Measurements from ENCODE around the gene ZNF451. TPM values are rescaled to one million over a fixed set of nuclear protein-coding genes. Genes with fewer than 3 reads are reported as not detected.
"Not testable (repeated sequence)": the region's sequence is repeated elsewhere in the genome, so short reads cannot be mapped to it uniquely, and the experiment has no call there.

The ZNF451 gene
- total RNA-seq, 1 donor from 2014 or later: 61.2 TPM

DNA sequence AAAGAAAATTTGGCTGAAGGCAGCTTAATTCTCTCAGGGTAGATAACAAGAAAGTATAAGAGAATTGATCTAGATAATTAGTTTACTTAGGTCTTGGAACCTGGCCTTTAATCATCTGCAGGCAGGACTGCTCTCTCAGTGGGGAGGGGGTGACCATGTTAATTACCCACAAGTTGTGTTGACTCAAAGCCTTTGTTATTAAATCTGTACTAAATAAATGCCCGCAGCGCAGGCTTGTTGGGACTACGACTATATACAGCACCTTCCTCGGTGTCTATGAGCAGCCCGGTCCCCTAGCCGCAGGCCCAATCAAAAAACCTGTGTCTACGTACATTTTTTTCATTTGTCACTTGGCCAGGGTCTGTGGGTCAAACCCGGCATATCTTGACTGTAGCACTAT, 15.6 kb upstream of the ZNF451 start:
- H3K4me3 Mint-ChIP-seq: no peak overlapping the region
- peaks cover 3% of the 10 kb centered on the region for H3K4me1 Mint-ChIP-seq
- intact Hi-C loops (cut with micrococcal nuclease): no loop called here
- no peak for DNase-seq
- H3K27ac Mint-ChIP-seq: no peak overlapping the region
- no peaks in the 10 kb centered on the region for H3K27me3 Mint-ChIP-seq
- peaks cover 8% of the 10 kb centered on the region for H3K36me3 Mint-ChIP-seq (ENCODE audit: low read depth)
- H3K9me3 Mint-ChIP-seq: no peaks in the 10 kb centered on the region

DNA sequence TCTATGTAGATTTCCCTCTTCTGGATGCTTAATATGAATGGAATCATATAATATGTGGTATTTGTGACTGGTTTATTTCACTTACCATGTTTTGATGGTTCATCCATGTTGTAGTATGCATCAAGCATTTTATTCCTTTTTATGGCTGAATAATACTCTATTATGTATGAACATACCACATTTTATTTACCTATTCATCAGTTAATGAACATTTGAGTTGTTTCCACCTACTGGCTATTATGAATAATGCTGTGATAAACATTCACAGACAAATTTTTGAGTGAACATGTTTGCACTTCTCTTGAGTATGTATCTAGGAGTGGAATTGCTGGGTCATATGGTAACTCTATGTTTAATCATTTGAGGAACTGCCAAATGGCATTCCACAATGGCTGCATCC, 14.9 kb upstream of the ZNF451 start:
- no peaks in the 10 kb centered on the region for H3K27me3 Mint-ChIP-seq
- no peak overlapping the region for H3K4me3 Mint-ChIP-seq
- peaks cover 3% of the 10 kb centered on the region for H3K4me1 Mint-ChIP-seq
- no peak for DNase-seq
- intact Hi-C loops (cut with micrococcal nuclease): no loop called here
- H3K9me3 Mint-ChIP-seq: peaks cover 1% of the 10 kb centered on the region
- peaks cover 8% of the 10 kb centered on the region for H3K36me3 Mint-ChIP-seq (ENCODE audit: low read depth)
- H3K27ac Mint-ChIP-seq: no peak overlapping the region

DNA sequence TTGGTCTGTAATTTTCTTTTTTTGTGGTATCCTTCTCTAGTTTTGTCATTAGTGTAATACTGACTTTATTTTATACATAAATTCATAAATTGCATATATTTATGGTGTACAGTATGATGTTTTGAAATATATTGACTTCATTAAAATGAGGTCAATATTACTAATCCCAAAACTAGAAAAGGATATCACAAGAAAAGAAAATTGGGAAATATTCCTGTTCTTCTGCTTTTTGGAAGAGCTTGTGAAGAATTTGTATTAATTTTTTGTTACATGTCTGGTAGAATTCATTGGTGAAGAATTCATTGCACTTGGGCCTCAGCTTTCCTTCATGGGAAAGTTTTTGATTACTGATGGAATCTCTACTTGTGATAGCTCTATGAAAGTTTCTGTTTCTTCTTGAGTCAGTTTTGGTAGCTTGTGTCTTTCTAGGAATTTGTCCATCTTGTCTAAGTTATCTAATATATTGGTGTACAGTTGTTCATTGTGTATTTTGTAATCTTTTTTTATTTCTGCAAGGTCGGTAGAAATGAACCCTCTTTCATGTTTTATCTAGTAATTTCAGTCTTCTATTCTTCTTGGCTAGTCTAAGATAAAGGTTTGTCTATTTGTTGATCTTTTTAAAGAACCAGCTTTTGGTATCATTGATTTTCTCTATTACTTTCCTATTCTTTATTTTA, 11.3 kb upstream of the ZNF451 start:
- no peak for DNase-seq
- peaks cover 12% of the 10 kb centered on the region for H3K36me3 Mint-ChIP-seq (ENCODE audit: low read depth)
- intact Hi-C loops (cut with micrococcal nuclease): no loop called here
- no peaks in the 10 kb centered on the region for H3K27me3 Mint-ChIP-seq
- H3K27ac Mint-ChIP-seq: no peak overlapping the region
- peaks cover 3% of the 10 kb centered on the region for H3K4me1 Mint-ChIP-seq
- no peak overlapping the region for H3K4me3 Mint-ChIP-seq
- peaks cover 7% of the 10 kb centered on the region for H3K9me3 Mint-ChIP-seq

- H3K4me3 Mint-ChIP-seq: no peak overlapping the region
- peaks cover 2% of the 10 kb centered on the region for H3K9me3 Mint-ChIP-seq
- H3K4me1 Mint-ChIP-seq: peaks cover 5% of the 10 kb centered on the region
- H3K27me3 Mint-ChIP-seq: no peaks in the 10 kb centered on the region
- DNase-seq: no peak
- H3K27ac Mint-ChIP-seq: no peak overlapping the region
- peaks cover 2% of the 10 kb centered on the region for H3K36me3 Mint-ChIP-seq (ENCODE audit: low read depth)
- intact Hi-C loops (cut with micrococcal nuclease): loop anchor here (5.0 kb wide), 1 partner anchor 128 kb away; the partner anchor contains the start of gene BEND6
Measured at GRCh38 chr6:57085471-57085870, 4.5 kb upstream of the ZNF451 start.

DNA sequence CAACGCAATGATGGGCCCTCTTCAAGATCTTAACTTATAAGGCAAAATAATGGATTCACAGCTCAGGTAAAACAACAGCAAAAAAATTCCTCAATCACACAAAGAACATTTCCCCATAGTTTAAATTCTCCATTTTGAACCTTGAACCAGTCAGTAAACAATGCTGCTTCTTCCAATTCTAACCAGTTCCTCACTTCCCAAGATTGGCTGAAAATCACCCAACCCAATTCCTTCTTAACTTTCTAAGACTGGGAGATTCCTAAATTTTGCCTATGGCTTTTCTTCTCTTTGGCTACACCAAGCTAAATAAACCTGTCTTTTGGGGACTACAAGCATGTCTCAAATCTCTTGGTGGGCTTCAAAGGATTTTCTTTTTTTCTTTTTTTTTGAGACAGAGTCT, 3.1 kb upstream of the ZNF451 start:
- Mint-ChIP-seq H3K27me3 (no peaks in the 10 kb centered on the region), H3K9me3 (no peaks in the 10 kb centered on the region), H3K4me1 (peaks cover 10% of the 10 kb centered on the region), H3K27ac (no peak overlapping the region), H3K36me3 (ENCODE audit: low read depth) (peaks cover 6% of the 10 kb centered on the region), H3K4me3 (no peak overlapping the region)
- intact Hi-C loops (cut with micrococcal nuclease): loop anchor here (5.0 kb wide), 1 partner anchor 130 kb away; the partner anchor contains the start of gene BEND6
- DNase-seq: no peak

- H3K27me3 Mint-ChIP-seq: no peaks in the 10 kb centered on the region
- no peaks in the 10 kb centered on the region for H3K9me3 Mint-ChIP-seq
- no peak overlapping the region for H3K4me3 Mint-ChIP-seq
- peaks cover 18% of the 10 kb centered on the region for H3K4me1 Mint-ChIP-seq
- no peak for DNase-seq
- intact Hi-C loops (cut with micrococcal nuclease): loop anchor here (5.0 kb wide), 1 partner anchor 131 kb away; the partner anchor contains the start of gene BEND6
- H3K27ac Mint-ChIP-seq: no peak overlapping the region
- peaks cover 12% of the 10 kb centered on the region for H3K36me3 Mint-ChIP-seq (ENCODE audit: low read depth)
Measured at GRCh38 chr6:57087916-57088315, 2.1 kb upstream of the ZNF451 start.

DNA sequence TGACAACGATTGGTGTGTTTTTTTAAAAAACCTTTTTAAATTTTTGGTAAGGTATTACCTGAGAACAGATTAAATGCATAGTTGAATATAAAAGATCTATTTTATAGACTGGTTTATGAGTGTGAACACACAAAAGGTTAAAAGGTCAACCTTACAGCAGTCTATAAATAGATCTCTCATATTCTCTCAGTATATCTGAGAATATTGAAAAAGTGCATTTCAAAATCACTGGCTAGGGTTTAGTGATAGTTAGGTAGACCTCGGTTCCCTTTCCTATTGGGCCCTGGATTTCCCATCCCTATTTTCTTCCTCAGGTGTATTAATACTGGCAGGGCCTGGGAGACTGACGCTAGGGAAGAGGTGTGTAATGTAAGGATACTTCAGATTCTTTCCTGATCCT, 723 bp upstream of the ZNF451 start:
- no peak for DNase-seq
- peak overlapping the region; percentile 70 for H3K4me3 Mint-ChIP-seq
- H3K27ac Mint-ChIP-seq: peak overlapping the region; percentile 70
- H3K9me3 Mint-ChIP-seq: no peaks in the 10 kb centered on the region
- H3K4me1 Mint-ChIP-seq: peaks cover 27% of the 10 kb centered on the region
- peaks cover 17% of the 10 kb centered on the region for H3K36me3 Mint-ChIP-seq (ENCODE audit: low read depth)
- H3K27me3 Mint-ChIP-seq: no peaks in the 10 kb centered on the region
- intact Hi-C loops (cut with micrococcal nuclease): loop anchor here (1.0 to 5.0 kb wide), 5 partner anchors 43 to 228 kb away; partner anchors contain the start of genes BAG2, BEND6, KIAA1586 and PRIM2

GRCh38 chr6:57090458-57091067, 575 bp downstream of the ZNF451 start:
- peaks cover 20% of the 10 kb centered on the region for H3K36me3 Mint-ChIP-seq (ENCODE audit: low read depth)
- H3K9me3 Mint-ChIP-seq, DNase-seq, H3K27ac Mint-ChIP-seq, H3K27me3 Mint-ChIP-seq: not testable (repeated sequence)
- H3K4me3 Mint-ChIP-seq: peak overlapping the region; percentile 70
- intact Hi-C loops (cut with micrococcal nuclease): loop anchor here (1.0 kb wide), 1 partner anchor 132 kb away; the partner anchor contains the start of gene RAB23
- peaks cover 28% of the 10 kb centered on the region for H3K4me1 Mint-ChIP-seq

DNA sequence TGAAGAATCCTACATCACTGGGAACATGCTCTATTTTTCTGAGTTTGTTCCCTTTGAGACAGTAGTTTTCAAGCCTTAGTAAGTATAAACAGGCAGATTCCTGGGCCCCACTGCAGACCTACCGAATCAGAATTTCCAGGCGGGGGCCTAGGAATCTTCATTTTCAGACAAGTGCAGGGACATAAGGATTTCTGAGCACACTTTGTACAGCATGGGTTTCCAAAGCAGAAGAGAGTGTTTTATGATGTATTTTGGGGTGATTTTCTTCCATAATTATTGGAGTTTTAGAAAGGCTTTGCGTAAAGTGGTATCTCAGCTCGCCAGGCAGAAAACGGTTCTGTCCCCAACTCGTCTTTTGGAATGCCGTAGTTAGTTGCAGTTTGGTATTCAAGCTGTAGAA, 1.4 kb downstream of the ZNF451 start:
- H3K9me3 Mint-ChIP-seq; DNase-seq; H3K27me3 Mint-ChIP-seq; intact Hi-C loops (cut with micrococcal nuclease): not testable (repeated sequence)
- H3K27ac Mint-ChIP-seq: peak overlapping the region; percentile 52
- peak overlapping the region; percentile 71 for H3K4me3 Mint-ChIP-seq
- H3K4me1 Mint-ChIP-seq: peaks cover 29% of the 10 kb centered on the region
- H3K36me3 Mint-ChIP-seq (ENCODE audit: low read depth): peaks cover 23% of the 10 kb centered on the region

GRCh38 chr6:57094689-57095088, 4.7 kb downstream of the ZNF451 start:
- intact Hi-C loops (cut with micrococcal nuclease): no loop called here
- H3K27me3 Mint-ChIP-seq: no peaks in the 10 kb centered on the region

DNA sequence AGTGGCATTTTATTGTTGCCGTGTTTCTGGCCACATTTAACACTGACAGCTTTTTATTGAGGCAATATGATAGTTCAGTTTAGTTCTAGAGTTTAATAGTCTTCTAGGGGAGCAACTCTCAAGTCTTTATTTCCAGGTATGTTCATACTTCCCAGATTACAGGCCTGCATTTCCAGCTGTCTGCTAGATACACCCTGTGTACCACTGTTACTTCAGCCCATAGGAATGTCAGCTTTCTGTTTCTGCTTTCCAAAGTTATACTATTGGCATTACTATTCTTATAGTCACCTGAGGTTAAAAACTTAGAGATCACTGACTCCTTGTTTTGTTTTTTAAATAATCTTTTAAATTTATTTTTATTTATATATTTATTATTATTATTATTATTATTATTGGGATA, 7.6 kb downstream of the ZNF451 start:
- H3K27me3 Mint-ChIP-seq: no peaks in the 10 kb centered on the region

More at GRCh38 chr6:57094689-57095088, 4.7 kb downstream of the ZNF451 start:
- H3K9me3 Mint-ChIP-seq: no peaks in the 10 kb centered on the region
- no peak overlapping the region for H3K27ac Mint-ChIP-seq
- H3K4me1 Mint-ChIP-seq: peaks cover 36% of the 10 kb centered on the region
- no peak overlapping the region for H3K4me3 Mint-ChIP-seq
- DNase-seq: no peak
- H3K36me3 Mint-ChIP-seq (ENCODE audit: low read depth): peaks cover 47% of the 10 kb centered on the region

GRCh38 chr6:57102976-57103375, 13.0 kb downstream of the ZNF451 start:
- DNase-seq: no peak
- Mint-ChIP-seq H3K36me3 (ENCODE audit: low read depth) (peaks cover 68% of the 10 kb centered on the region), H3K27me3 (no peaks in the 10 kb centered on the region), H3K9me3 (peaks cover 5% of the 10 kb centered on the region), H3K4me3 (no peak overlapping the region), H3K27ac (no peak overlapping the region), H3K4me1 (peaks cover 10% of the 10 kb centered on the region)
- intact Hi-C loops (cut with micrococcal nuclease): no loop called here

More for the DNA sequence above, 7.6 kb downstream of the ZNF451 start:
- peaks cover 24% of the 10 kb centered on the region for H3K4me1 Mint-ChIP-seq
- no peak overlapping the region for H3K4me3 Mint-ChIP-seq
- peaks cover 62% of the 10 kb centered on the region for H3K36me3 Mint-ChIP-seq (ENCODE audit: low read depth)
- intact Hi-C loops (cut with micrococcal nuclease): no loop called here
- H3K27ac Mint-ChIP-seq: peak overlapping the region; percentile 47
- no peak for DNase-seq
- H3K9me3 Mint-ChIP-seq: peaks cover 5% of the 10 kb centered on the region

GRCh38 chr6:57104336-57104735, 14.3 kb downstream of the ZNF451 start:
- peaks cover 10% of the 10 kb centered on the region for H3K4me1 Mint-ChIP-seq

DNA sequence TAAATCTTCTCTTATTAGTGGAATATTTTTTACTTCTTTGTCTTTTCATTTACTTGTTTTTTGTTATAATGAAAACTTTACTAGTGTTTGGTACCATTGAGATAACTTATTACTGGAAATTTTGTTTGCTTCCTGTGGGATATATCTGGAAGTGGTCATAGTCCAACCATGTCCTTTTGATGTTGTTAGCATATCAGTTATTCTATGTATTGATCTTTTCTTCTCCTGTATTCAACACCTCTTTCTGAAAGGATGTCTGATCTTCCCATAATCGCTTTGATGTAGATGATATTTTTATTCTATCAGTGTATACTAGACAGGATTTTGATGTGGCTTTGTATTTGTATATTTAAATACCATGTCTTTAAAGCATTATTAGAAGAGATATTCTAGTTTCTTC, 17.0 kb downstream of the ZNF451 start:
- no peak overlapping the region for H3K4me3 Mint-ChIP-seq
- DNase-seq: no peak
- H3K27me3 Mint-ChIP-seq: no peaks in the 10 kb centered on the region
- H3K27ac Mint-ChIP-seq: no peak overlapping the region
- H3K4me1 Mint-ChIP-seq: peaks cover 18% of the 10 kb centered on the region
- intact Hi-C loops (cut with micrococcal nuclease): no loop called here
- no peaks in the 10 kb centered on the region for H3K9me3 Mint-ChIP-seq
- peaks cover 40% of the 10 kb centered on the region for H3K36me3 Mint-ChIP-seq (ENCODE audit: low read depth)

More at GRCh38 chr6:57104336-57104735, 14.3 kb downstream of the ZNF451 start:
- Mint-ChIP-seq H3K27ac (no peak overlapping the region), H3K9me3 (peaks cover 5% of the 10 kb centered on the region), H3K27me3 (no peaks in the 10 kb centered on the region), H3K36me3 (ENCODE audit: low read depth) (peaks cover 62% of the 10 kb centered on the region), H3K4me3 (no peak overlapping the region)
- intact Hi-C loops (cut with micrococcal nuclease): no loop called here
- no peak for DNase-seq
